ENCODE data around the gene ANO8. TPM values are rescaled to one million over a fixed set of nuclear protein-coding genes. Genes with fewer than 3 reads are reported as not detected.
A peak's percentile ranks its signal among the peaks of the same experiment; 100 is the strongest.

The ANO8 gene
- total RNA-seq, 1 donor from 2014 or later: 98.8 TPM

- Mint-ChIP-seq H3K4me3 (ENCODE audit: unreplicated experiment) (no peak overlapping the region), H3K4me1 (ENCODE audit: low read depth, unreplicated experiment) (no peaks in the 10 kb centered on the region), H3K27me3 (ENCODE audit: unreplicated experiment) (peaks cover 7% of the 10 kb centered on the region), H3K9me3 (ENCODE audit: unreplicated experiment) (peaks cover 3% of the 10 kb centered on the region), H3K36me3 (ENCODE audit: unreplicated experiment) (no peaks in the 10 kb centered on the region), H3K27ac (ENCODE audit: unreplicated experiment) (no peak overlapping the region)
- no peak for TF ChIP-seq CTCF (IDR thresholded peaks at IDR 0.05; ENCODE audit: partially characterized antibody, unreplicated experiment)
- DNase-seq: no peak
These were observed 17.3 kb upstream of the ANO8 start for GRCh38 chr19:17351815-17352435.

- no peak overlapping the region for H3K4me3 Mint-ChIP-seq (ENCODE audit: unreplicated experiment)
- TF ChIP-seq CTCF (IDR thresholded peaks at IDR 0.05; ENCODE audit: partially characterized antibody, unreplicated experiment): no peak
- H3K27me3 Mint-ChIP-seq (ENCODE audit: unreplicated experiment): peaks cover 6% of the 10 kb centered on the region
- H3K36me3 Mint-ChIP-seq (ENCODE audit: unreplicated experiment): no peaks in the 10 kb centered on the region
- H3K27ac Mint-ChIP-seq (ENCODE audit: unreplicated experiment): no peak overlapping the region
- H3K9me3 Mint-ChIP-seq (ENCODE audit: unreplicated experiment): peaks cover 3% of the 10 kb centered on the region
- no peaks in the 10 kb centered on the region for H3K4me1 Mint-ChIP-seq (ENCODE audit: low read depth, unreplicated experiment)
- DNase-seq: peak; percentile 43
These were observed 14.0 kb upstream of the ANO8 start for GRCh38 chr19:17348700-17349099.

DNA sequence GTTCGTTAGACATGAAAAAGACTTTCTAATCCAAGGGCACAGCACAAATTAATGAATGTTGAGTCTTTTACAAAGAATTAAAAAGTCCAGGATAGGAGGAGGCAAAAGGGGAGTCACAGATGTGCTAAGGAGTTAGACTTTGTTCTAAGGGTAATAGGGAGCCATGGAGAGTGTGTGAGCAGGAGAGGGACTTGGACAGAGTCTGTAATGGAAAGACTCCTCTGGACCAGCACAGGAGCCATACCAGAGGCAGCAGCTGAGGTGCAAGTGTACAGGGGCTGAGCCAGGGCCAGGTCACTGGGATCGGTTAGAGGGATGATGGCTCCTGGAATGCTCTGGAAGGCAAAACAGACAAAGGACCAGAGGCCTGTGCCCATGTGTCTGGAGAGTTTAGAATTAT is 13.2 kb upstream of the ANO8 start:
- TF ChIP-seq CTCF (IDR thresholded peaks at IDR 0.05; ENCODE audit: partially characterized antibody, unreplicated experiment): no peak
- Mint-ChIP-seq H3K27ac (ENCODE audit: unreplicated experiment) (peak overlapping the region; percentile 52), H3K4me3 (ENCODE audit: unreplicated experiment) (peak overlapping the region; percentile 42), H3K4me1 (ENCODE audit: low read depth, unreplicated experiment) (no peaks in the 10 kb centered on the region), H3K27me3 (ENCODE audit: unreplicated experiment) (peaks cover 2% of the 10 kb centered on the region), H3K36me3 (ENCODE audit: unreplicated experiment) (no peaks in the 10 kb centered on the region), H3K9me3 (ENCODE audit: unreplicated experiment) (peaks cover 3% of the 10 kb centered on the region)
- no peak for DNase-seq

GRCh38 chr19:17347361-17347760 is 12.7 kb upstream of the ANO8 start:
- H3K27ac Mint-ChIP-seq (ENCODE audit: unreplicated experiment): no peak overlapping the region
- H3K9me3 Mint-ChIP-seq (ENCODE audit: unreplicated experiment): peaks cover 3% of the 10 kb centered on the region
- no peaks in the 10 kb centered on the region for H3K4me1 Mint-ChIP-seq (ENCODE audit: low read depth, unreplicated experiment)
- DNase-seq: no peak
- TF ChIP-seq CTCF (IDR thresholded peaks at IDR 0.05; ENCODE audit: partially characterized antibody, unreplicated experiment): no peak
- peaks cover 2% of the 10 kb centered on the region for H3K27me3 Mint-ChIP-seq (ENCODE audit: unreplicated experiment)
- H3K36me3 Mint-ChIP-seq (ENCODE audit: unreplicated experiment): no peaks in the 10 kb centered on the region
- H3K4me3 Mint-ChIP-seq (ENCODE audit: unreplicated experiment): no peak overlapping the region

DNA sequence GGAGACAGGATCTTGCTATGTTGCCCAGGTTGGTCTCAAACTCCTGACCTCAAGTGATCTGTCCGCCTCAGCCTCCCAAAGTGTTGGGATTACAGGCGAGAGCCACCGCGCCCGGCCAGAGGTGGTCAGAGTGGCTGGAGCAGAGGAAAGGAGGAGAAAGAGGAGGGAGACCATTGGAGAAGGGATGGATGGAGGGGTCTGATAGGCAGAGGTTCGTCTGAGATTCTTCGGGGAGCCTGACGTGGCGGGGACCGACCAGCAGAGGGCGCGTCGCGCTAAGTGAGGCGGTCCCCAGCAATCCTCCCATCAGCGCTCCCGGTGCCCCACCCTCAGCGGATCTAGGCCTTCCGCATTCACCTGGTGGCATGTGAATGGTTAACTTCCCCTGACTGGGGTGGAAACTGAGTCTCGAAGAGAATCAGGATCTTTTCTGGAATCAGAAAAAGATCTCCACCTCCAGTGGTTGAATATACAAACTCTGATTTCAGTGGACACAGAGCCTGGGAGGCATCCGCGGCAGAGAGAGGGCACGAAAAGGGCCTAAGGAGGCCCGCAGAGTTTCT is 11.5 kb upstream of the ANO8 start:
- peak; percentile 96 for TF ChIP-seq CTCF (IDR thresholded peaks at IDR 0.05; ENCODE audit: partially characterized antibody, unreplicated experiment)
- peak overlapping the region; percentile 49 for H3K4me3 Mint-ChIP-seq (ENCODE audit: unreplicated experiment)
- peak; percentile 88 for DNase-seq
- H3K36me3 Mint-ChIP-seq (ENCODE audit: unreplicated experiment): no peaks in the 10 kb centered on the region
- H3K27me3 Mint-ChIP-seq (ENCODE audit: unreplicated experiment): peaks cover 2% of the 10 kb centered on the region
- H3K27ac Mint-ChIP-seq (ENCODE audit: unreplicated experiment): no peak overlapping the region
- H3K9me3 Mint-ChIP-seq (ENCODE audit: unreplicated experiment): peaks cover 5% of the 10 kb centered on the region
- no peaks in the 10 kb centered on the region for H3K4me1 Mint-ChIP-seq (ENCODE audit: low read depth, unreplicated experiment)

Measured in glutamatergic neuron (in vitro differentiated cells).